Neural progenitor cell (in vitro differentiated cells): ENCODE results near the gene NTN3.

Experiments used
- CTCF ChIP-seq: fragments of 200-600 bp; sonication (generic); IDR thresholded peaks from 2 replicates; pipeline ENCODE4 v1.5.1; 2017; ENCODE audit warnings: antibody characterized with exemption, mild to moderate bottlenecking
- EZH2 ChIP-seq: fragments of 200-600 bp; sonication (generic); IDR thresholded peaks from 2 replicates; pipeline ENCODE4 v1.6.1; 2017; ENCODE audit warnings: antibody characterized with exemption, mild to moderate bottlenecking, moderate library complexity
- EZH2phosphoT487 ChIP-seq: fragments of 200-600 bp; sonication (generic); IDR thresholded peaks from 2 replicates; pipeline ENCODE4 v1.6.1; 2017; ENCODE audit warnings: antibody characterized with exemption

GRCh38 chr16:2476345-2476720, 5.2 kb downstream of the NTN3 start:
- TF ChIP-seq CTCF: no peak
- no peak for TF ChIP-seq EZH2
- TF ChIP-seq EZH2phosphoT487: no peak
